Activated T-helper 9 cell treated with anti-CD3 and anti-CD28 coated beads, Interleukin-2, amount 50 U/mL, for 16 hours (primary cell): ENCODE results near the gene AUH.
"Not testable (repeated sequence)": the region's sequence is repeated elsewhere in the genome, so short reads cannot be mapped to it uniquely, and the experiment has no call there.

ENCODE experiments used
- DNase-seq: peaks from one replicate; pipeline ENCODE4 v3.0.0-alpha.2; 2020; ENCODE audit warnings: low read depth

AUH gene

DNA sequence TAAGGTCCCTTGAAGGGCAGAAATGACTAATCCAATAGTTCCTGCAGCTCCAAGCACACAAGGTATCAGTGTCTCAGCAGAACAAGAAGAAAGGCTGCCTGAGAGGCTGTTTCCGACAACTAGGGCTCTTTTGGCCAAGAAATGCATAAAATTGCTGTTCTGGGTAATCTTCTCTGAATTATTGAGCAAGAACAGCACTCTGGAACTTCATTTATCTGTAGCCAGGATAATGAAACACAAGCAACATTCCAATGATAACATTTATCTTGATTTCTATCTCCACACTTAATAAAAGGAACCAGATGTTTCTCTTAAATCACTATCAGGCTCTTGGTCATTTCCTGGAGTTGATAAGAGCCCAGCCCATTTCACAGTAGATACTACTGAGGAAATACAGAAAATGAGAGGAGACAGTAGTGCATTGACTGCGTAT is 17.0 kb upstream of the AUH start:
- no peak for DNase-seq

DNA sequence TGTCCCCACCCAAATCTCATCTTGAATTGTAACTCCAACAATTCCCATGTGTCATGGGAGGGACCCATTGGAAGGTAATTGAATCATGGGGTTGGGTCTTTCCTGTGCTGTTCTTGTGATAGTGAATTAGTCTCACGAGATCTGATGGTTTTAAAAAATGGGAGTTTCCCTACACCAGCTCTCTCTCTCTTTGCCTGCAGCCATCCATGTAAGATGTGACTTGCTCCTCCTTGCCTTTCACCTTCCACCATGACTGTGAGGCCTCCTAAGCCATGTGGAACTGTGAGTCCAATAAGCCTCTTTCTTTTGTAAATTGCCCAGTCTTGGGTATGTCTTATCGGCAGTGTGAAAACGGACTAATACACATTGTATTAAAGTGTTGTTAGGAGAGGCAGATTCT is 16.3 kb upstream of the AUH start:
- DNase-seq, result not testable (repeated sequence)

DNA sequence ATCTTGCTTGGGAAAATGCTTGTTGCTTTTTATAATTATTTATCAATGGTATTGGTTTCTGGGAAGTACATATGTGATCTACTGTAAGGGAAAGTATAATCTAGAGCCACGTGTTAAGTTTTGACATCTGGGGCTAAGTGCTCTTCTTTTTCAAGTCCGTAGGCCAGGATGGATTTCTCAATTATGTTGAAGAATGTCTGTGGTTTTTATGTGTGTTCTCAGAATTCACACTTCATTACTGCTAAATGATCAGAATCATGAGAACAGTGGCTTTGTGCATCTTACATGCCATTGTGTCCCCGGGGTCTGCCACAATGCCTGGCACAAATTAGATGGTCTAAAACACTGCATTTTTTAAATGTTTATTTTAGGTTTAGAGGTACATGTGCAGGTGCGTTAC is 14.5 kb upstream of the AUH start:
- no peak for DNase-seq

DNA sequence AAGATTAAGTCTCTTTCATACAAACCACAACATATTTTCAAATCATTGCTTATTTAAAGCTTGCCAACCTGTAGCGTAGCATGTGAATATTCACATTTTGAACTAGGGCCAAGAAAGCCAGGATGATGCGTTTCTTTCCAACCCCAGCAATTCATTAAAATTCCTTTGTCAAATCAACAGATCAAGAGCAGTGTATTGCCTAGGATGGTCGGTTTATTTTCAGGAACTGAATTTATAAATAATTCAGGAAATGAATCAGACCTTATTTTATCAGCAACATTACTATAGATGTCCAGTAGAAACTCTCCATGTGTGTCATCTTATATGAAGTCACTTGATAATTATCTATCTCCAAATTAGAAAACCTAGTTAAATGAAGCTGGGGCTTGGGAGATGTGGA is 13.2 kb upstream of the AUH start:
- DNase-seq, result no peak

DNA sequence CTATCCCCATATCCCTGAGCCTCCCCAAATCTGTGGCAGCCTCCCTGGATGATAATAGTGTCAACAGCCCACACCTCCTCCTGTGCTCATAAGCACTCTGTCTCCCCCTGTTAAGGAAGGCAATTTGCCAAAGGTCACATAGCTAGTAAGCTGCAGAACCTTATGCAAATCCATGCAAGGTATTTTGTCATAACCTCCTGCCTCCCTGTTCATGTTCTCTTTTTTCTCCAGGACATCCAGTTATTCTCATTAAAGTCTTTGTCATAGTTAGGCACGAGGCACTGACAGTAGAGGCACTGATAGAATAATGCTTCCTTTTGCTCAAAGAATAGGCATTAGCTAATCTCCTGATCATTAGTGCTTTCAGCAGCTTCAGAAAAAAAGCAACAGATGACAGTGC is 10.2 kb upstream of the AUH start:
- no peak for DNase-seq

DNA sequence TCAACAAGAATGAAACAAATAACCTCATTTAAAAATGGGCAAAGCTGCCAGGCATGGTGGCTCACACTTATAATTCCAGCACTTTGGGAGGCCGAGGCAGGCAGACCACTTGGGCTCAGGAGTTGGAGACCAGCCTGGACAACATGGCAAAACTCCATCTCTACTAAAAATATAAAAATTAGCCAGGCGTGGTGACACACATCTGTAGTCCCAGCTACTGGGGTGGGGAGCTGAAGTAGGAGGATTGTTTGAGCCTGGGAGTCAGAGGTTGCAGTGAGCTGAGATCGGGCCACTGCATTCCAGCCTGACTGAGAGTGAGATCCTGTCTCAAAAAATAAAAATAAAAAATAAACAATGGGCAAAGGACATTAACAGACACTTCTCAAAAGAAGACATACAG is 8.3 kb upstream of the AUH start:
- not testable (repeated sequence) for DNase-seq

DNA sequence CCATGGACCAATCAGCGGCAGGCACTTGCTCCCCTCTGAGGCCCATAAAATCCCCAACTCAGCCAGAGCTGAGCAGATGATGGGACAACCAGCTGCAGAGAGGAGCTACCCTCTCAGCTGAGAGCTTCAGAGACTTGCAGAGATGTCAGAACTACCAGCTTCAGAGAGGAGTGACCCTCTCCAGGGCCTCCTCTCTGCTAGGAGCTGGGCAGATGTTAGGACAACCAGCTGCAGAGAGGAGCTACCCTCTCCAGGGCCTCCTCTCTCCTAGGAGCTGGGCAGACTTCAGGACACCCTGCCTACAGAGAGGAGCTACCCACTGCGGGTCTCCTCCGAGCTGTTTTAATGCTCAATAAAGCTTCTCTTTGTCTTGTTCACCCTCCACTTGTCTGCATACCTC is 3.0 kb upstream of the AUH start:
- no peak for DNase-seq

DNA sequence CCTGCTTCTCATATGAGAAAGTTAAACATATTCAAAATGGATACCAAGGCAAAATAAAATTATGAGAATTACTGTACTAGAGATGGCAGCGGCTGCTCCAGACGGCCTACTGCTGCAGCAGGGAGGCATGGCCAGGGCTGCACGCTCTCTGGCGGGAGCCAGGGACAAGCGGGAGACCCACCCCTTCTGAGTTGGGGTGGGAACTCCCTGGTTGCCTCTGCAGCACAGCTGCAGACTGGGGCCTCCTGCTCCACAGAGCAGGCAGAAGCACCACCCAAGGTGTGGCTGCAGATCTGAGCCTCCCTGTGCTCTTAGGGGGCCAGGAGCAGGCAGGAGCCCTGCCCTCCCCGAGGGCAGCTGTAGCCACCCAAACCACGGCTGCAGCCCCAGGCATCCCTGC is 2.3 kb upstream of the AUH start:
- DNase-seq, result no peak

DNA sequence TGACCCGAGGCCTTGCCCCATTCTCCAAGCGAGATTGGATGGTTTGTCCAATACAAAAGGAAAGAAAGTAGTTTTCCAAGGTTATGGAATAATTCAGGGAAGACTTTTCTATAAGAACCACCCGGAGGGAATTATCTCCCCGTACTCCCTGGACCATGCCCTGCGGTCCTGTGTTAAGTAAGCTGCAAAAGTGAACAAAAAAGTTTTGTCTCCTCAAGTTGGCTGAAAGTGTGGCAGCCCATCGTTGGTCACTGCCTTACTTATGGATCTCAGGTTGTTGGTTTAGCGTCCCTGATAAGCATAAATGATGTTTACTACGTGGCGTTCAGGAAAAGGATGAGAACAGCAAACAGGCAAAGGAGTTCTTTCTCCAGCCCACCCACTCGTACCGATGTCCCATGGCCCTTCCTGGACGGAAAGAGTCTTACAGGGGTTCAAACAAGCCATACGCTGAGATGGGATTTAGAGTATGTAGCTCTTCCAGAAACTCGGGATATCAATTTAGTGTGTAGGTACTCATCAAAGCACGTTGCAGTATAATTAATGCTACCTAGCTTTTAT is 413 bp upstream of the AUH start:
- DNase-seq, result no peak

DNA sequence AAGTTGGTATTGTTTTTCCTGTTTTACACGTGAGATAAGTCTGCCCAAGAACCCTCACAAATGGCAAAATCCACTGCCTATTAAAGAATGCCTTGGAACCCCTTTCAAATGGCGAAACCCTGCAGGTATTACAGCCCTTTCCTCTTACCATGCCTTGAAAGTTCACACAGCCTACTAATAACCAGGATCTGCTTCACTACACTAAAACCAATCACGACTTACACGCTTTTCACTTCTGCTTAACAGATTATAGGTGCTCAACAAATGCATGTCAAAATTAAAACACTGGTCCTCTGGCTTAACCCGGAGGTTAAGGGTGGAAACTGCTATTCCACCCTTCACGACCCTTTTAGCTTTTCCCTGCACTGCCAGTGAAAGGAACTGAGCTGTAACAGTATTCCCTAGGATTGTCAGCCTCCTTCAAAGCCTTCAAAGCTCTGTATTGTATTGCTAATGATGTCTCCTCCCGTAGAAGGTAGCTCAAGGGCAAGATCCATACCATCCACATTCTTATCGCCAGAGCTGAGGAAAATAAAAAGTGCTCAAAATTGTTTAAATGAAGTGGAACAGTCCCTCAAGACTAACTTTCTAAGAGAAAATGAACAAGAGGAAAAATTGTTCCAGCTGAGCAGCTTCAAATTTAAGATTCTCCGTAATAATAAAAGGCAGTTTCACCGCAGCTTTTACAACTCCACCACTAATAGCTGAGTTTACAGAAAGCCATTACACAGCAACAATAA is 997 bp downstream of the AUH start:
- no peak for DNase-seq

DNA sequence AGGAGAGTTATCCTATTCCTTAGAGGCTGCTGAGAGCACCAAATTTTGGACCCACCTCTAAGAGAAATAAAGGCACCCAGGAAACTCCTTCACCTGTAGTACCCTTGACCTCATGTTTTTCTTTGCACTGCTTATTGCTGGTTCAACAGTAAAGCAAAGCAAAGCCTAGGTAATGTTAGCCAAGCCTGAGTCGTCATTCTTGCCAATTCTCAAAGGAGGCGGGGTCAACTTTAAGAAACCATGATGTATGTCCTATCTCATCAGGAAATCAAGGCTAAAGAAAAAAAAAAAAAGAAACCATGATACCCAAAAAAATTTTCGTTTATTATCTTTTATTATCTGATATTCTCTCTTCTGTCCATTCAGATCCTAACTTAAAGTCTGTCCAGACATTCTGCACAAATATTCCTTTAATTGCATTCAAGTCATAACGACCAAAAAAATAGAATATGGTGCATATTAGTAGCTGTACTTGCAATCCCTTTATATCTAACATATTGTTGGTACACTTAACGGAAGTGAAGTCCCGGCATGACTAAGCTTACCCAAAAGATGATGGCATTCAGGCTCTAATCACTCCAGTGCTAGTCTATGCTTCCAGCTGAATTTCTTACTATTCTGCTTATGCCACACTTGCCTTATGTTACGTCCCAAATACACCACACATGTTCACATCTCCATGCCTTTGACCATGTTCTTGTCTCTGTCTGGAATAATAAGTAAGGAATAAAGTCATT is 1.8 kb downstream of the AUH start:
- DNase-seq, result no peak

DNA sequence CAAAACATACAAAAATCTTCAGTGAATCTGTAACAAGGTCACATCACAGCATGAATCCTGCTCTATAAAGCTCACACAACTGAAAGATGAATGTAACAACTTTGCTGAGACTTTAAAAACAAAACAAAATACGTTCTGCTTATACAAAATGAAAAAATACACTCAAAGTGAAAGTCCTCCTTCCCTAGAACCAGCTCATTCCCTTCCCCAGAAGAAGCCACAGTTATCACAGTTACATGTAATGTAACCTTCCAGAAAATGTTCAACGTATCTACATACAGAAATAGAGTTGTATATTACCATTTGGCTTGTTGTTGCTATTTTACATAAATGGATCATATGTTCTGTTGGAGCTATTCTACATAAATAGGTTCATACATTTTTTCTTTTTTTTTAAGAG is 2.6 kb downstream of the AUH start:
- no peak for DNase-seq

DNA sequence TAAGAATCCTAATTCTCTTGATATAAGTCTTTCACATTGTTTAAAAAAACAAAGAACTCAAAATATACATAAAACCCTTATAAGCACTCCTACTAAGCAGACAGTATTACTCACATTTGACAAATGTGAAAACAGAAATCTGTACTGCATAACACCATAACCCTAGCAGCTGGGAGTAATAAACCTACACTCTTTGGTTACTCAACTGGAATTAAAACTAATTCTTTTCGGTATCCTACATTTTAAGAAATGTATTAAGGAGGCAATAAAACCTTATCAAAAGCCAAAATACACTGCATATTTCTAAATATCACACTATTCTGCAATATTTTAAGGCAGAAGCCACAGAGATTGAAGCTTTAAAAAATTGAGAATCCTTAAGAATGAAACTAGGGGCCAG is 6.8 kb downstream of the AUH start:
- DNase-seq, result no peak

DNA sequence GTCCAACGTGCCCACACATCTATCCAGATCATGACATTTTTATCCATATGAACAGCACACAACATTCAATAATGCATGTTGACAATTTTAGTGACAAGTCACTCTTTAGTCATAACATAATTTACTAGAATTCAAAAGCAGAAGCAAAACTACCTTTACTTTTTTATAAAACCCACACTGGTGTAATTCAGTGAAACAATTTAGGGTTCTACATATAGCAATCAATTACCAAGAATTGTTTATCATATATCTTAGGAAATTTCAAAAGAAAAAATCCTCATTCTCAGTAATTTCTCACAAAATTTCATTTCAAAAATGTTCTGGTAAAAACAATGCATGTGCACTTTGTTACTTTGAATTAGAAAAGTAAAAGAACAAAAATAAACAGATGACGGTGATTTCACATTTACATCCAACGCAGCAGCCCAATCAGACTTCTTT is 12.6 kb downstream of the AUH start:
- DNase-seq, result no peak

DNA sequence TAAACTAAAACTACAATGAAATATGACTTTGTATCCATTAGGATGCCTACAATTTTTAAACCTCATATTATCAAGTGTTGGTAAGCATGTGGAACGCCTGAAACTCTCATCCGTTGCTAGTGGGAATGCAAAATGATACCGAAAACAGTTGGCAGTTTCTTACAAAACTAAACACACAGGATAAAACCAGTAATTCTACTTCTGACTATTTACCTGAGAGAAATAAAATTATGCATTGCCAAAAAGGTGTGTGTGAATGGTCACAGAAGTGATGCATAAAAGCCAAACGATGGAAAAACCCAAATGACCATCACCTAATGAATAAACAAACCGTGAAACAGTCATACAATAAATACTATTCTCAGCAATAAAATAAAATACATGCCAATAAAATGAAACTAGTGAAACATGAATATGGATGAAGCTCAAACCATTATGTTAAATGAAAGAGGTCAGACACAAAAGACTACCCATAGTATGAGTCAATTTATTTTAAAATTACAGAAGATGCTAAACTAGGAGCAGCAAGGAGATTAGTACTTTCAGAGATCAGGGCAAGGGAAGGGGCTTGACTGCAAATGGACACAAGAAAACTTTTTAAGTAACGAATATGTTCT is 13.4 kb downstream of the AUH start:
- DNase-seq, result no peak

DNA sequence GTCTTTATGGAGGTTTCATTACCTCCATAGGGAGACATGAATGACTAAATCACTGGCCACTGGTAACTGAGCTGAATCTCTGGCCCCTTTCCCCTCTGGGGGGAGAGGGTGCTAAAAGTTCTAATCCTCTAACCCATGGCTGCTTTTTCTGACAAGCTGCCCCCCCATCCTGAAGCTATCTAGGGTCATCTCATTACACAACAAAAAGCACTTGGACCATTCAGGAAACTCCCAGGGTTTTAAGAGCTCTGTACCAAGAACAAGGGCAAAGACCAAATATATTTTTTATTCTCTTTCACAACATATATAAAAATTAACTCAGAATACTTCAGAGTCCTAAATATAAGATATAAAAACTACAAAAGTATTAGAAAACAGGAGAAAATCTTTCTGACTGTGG is 14.3 kb downstream of the AUH start:
- no peak for DNase-seq

DNA sequence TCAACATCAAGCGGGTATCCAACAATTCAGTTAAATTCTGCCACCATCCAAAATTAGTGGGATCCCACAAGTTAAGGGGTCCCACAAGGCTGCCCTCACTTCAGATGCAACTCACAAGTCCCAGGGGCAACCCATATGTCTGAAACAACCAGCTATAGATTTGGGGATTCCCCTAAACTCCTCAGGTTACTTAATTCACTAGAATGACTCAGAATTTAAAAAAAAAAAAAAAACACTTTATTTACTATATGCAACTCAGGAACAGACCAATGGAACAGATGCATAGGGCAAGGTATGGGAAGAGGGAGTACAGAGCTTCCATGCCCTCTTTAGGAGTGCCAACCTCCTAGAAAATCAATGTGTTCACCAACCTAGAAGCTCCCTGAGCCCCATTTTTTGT is 15.1 kb downstream of the AUH start:
- no peak for DNase-seq

DNA sequence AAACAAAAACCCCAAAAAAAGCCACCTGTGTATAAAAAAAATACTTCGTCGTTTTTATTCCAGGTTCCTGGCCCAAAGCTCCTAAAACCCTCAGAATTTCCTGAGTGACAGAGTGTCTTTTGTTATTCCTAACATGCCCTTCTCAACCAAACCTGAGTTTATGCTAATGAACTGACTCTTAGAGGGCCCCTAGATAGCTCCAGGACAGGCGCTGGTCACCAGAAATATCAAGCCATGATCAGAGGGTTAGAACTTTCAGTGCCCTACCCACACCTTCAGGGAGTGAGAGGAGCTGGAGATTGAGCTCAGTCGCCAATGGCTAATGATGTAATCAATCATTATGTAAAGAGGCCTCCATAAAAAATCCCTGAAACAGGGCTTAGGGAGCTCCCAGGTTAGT is 15.7 kb downstream of the AUH start:
- no peak for DNase-seq

DNA sequence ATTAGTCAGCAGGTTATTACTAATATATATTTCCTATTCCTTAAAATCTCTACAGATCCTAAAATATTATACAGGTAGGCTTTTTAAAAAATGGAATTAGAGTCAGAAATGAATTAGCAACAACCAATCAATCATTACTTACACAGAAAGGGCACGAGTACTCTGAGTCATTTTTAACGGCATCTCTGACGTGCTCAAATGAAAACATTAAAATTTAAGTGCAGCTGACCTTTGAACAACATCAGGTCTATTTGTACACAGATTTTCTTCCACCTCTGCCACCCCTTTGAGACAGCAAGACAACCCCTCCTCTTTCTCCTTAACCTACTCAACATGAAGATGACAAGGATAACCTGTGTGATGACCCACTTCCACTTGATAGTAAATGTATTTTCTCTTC is 19.1 kb downstream of the AUH start:
- no peak for DNase-seq

DNA sequence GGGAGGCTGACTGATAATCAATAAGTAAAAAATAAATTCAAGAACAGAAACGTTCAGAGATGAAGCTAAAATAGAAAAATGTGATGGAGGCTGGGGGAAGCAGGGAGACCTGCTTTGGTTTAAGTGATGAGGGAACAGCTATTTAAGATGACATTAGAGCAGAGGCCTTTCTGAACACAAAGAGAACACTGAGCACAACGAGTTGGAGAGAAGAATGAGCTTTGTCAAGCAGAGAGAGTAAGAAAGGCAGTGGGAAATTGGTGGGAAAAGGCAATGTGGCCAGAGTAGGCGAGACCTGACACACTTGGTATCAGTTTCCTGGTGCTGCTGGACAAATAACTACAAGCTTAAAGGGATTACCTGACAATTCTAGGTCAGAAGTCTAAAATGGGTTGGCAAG is 20.0 kb downstream of the AUH start:
- no peak for DNase-seq

DNA sequence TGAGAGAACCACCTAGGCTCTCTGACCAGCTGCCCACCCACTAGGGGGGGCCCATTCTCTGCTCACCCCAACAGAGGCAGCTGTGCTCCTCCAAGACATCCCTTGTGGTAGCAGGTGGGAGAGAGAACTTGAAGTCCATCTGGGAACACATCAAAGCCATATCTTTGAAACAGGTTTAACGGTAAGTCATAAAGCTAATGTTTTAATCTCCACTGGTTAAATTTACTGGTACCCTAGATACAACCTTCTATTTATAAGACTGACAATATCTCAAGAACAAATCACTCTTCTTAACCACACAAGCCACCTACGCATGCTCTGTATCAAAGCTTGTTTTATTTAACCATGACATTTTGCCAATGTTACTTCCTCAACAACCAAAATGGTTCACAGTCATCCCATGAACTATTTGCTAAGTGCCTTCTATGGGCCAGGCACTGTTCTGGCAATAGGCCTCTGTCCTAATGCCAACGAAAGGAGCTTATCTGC is 20.4 kb downstream of the AUH start:
- no peak for DNase-seq

DNA sequence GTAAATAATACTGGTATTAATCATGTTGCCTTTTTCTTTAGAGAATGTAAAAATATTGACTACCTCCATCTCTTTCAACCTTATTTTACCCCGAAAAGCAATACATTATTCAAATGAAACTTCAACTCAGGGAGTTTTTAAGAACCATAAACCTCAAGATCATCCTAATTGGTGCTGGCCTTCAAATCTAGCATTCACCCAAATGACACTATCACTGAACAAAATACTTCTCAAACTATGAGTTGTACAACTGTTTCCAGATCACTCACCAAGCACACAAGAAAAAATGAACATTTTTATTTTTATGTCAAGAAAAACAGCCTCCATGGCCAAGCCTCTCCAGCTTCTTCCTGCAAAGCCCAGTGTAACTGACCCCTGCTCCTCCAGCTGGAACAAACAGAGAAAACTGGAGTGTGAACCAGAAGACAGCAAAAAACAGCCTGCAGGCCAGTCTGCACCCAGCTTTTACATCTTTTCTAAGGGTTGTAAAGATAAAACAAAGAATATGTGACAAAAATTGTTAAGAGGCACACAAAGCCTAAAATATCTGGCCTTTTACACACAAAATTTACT is 21.2 kb downstream of the AUH start:
- DNase-seq, result no peak

DNA sequence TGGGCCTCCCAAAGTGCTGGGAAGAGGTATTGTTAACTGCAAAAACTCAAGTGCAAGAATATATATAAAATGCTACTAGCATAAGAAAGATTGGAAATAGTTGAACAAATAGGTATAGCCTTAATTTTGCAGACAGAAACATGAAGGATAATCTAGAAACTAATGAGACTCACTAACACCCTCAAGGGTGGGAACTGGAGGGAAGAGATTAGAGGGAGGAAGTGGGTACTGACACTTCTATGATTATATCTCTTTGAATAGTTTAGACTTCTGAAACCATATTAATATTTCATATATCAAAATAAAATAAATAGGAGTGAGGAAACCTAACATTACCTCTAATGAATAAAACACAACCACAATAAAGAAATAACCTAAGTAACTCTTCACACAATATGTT is 23.0 kb downstream of the AUH start:
- no peak for DNase-seq
